ENCODE results near the gene SNTA1. TPM values are rescaled to one million over a fixed set of nuclear protein-coding genes. Genes with fewer than 3 reads are reported as not detected.
"Not testable (repeated sequence)": the region's sequence is repeated elsewhere in the genome, so short reads cannot be mapped to it uniquely, and the experiment has no call there.

The SNTA1 gene
- total RNA-seq, 1 experiment from 2014 or later, result 2.5 TPM

- DNase-seq (ENCODE audit: low read depth), result no peak
These were observed 22.1 kb upstream of the SNTA1 start for GRCh38 chr20:33465481-33466302.

GRCh38 chr20:33464759-33465158 is 21.2 kb upstream of the SNTA1 start:
- not testable (repeated sequence) for DNase-seq (ENCODE audit: low read depth)

DNA sequence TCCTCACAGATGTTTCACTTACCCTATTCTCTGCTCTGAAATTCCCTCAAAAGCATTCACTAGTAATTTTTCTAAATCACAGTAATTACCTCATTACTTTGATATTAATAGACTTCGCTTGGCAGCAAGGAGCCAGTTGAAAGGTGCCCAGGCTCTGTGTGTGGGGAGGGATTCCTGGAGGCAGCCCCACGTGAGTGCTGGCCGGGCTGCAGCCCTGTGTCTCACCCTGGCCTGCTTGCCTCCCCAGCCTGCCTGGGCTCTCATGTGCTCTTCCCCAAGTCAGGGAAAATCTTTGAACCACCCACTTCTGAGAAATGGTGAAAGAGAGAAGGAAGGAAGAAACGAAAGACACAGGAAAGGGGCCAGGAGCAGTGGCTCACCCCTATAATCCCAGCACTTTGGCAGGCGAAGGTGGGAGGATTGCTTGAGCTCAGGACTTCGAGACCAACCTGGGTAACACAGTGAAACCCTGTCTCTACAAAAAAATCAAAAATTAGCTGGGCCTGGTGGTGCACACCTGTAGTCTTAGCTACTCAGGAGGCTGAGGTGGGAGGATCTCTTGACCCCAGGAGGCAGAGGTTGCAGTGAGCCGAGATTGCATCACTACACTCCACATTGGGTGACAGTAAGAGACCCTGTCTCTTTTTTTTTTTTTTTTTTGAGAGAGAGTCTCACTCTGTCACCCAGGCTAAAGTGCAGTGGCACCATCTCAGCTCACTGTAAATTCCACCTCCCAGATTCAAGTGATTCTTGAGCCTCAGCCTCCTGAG is 20.0 kb upstream of the SNTA1 start:
- DNase-seq (ENCODE audit: low read depth), result no peak

DNA sequence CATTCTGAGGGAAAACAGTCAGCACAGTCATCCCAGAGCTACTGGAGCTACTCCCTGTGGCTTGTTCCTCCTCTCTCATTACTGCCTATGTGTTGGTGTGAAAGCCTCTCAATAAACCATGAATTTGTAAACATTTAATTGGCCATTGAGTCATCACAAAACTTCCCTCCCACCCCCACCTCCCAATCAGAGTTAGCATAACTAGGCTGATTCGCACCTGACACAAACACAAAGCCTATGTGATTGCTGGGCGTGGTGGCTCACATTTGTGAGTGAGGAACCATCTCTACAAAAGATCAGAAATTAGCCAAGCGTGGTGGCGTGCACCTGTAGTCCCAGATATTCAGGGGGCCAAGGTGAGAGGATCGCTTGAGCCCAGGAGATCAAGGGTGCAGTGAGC is 17.1 kb upstream of the SNTA1 start:
- DNase-seq (ENCODE audit: low read depth), result no peak

GRCh38 chr20:33459599-33459998 is 16.0 kb upstream of the SNTA1 start:
- DNase-seq (ENCODE audit: low read depth), result no peak

DNA sequence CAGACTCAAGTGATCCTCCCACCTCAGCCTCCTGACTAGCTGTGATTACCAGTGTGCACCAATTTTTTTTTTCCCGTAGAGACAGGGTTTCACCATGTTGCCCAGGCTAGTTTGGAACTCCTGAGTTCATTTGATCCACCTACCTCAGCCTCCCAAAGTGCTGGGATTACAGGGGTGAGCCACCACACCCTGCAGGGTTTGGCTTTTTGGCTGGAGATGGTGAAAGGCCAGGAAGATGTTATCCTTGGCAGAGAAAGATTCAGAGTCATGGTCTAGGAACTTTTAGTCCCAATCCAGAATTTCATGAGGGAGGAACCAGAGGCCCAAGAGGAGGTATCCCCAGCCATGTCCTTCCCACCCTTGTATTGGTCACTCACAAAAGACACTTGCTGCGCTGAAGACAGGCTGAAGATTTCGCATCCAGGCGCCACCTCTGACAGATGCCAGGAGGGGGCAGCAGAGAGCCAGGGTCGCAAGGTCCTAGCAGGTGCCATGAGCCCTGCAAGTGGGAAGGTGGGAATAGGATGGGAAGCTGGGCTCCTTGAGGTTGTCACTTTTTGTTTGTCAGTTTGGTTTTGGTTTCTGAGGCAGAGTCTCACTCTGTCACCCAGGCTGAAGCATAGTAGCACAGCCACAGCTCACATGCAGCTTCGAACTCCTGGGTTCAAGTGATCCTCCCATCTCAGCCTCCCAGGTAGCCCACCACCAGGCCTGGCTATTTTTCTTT is 13.5 kb upstream of the SNTA1 start:
- DNase-seq (ENCODE audit: low read depth), result peak; percentile 79

- DNase-seq (ENCODE audit: low read depth), result peak; percentile 37
These were observed 7.3 kb upstream of the SNTA1 start for GRCh38 chr20:33450867-33451266.

- DNase-seq (ENCODE audit: low read depth), result no peak
These were observed 2.5 kb upstream of the SNTA1 start for GRCh38 chr20:33445881-33446625.

- peak; percentile 14 for DNase-seq (ENCODE audit: low read depth)
These were observed 1.4 kb upstream of the SNTA1 start for GRCh38 chr20:33444797-33445560.

DNA sequence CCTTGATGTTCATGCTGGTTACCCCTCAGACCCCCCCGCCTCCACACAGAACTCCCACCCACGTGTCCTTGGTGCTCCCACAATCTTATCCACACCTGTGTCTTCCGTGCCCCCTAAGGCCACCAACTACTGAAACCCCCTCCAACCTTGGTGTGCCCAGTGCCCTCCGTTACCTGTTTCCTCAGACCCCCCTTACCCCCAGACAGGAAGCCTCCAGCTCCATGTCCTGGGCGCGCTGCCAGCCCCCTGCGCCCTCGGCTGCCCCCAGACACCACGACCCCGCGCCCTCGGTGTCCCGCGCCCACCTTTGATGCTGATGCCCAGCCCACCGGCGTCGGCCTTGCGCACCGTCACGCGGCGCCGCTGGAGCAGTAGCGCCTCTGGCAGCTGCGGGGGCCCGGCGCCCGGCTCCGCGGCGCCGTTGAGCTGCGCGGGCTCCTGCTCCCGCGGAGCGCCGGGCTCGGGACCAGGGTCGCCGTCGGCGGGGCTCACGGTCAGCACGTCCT is 504 bp downstream of the SNTA1 start:
- DNase-seq (ENCODE audit: low read depth), result peak; percentile 10

DNA sequence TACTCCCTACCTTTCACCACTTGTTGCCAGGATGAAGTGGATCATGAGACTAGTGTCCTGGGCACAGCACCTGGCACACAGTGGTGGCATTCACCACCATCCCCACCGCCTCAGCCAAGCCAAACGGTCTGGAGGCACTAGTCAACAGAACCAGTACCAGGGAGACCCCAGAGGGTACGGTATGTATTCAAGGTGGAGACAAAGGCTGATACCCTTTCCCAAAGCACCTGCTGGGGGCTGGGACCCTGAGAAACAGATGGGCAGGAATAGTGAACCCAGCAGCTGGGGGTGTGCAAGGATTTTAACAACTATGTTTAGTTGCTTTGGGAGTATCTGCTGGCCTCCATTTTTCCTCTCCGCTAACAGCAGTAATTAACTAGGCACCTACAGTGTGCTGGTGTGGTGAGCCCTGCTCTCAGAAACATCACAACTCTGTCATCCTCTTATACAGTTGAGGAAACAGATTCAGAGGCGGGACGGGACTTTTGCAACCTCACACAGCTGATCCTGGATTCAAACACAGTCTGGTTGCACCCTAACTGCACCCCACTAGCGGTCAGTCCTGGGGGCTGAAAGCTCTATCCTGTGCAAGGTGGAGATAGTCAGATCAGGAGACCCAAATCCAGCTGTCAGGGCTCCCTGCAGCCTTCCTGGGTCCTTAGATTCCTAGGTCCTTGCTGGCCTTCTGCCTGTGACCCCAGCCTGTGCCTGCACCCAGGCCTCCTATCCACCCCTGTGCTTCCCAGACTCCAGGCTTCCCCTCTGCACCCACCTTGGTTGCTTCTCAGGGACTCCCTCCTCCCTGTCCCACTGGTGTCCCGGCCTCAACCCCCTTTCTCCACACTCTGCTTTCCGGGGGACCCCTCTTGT is 1.2 kb downstream of the SNTA1 start:
- DNase-seq (ENCODE audit: low read depth), result no peak

DNA sequence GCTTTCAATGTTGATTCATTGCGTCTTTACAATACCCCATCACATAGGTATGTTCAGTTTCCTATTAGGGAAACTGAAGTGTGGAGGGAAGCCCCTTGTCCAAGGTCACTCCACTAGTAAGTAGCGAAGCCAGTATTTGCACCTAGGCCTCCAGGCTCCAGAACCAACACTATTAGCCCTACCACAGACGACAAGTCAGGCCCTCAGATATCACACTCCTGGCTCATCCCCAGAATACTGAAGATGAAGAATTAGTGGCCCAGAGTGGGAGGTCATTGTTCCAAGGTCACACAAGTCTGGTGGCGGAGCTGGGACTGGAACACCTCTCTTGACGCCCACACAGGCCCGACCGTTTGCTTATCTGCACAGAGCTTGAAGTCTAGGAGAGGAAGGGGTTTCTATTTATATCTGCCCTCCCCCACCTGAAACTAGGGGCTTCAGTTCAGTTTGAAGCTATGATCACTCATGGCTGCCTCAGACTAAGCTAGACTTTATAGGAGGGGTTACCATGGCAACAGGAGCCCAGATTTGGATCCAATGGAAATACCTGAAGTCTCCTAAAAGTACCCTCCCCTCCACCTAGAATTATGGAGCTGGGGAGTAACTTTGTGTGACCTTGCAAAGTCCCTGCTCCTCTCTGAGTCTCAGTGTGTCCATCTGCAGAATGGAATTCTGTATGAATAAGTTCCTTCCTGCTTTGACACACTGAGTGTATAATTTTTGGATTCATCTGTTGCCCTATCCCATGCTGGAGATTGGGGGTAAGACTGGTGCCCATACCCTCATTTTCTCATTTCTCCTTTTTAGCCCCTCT is 2.2 kb downstream of the SNTA1 start:
- DNase-seq (ENCODE audit: low read depth), result no peak

GRCh38 chr20:33440562-33440961 is 3.0 kb downstream of the SNTA1 start:
- not testable (repeated sequence) for DNase-seq (ENCODE audit: low read depth)

DNA sequence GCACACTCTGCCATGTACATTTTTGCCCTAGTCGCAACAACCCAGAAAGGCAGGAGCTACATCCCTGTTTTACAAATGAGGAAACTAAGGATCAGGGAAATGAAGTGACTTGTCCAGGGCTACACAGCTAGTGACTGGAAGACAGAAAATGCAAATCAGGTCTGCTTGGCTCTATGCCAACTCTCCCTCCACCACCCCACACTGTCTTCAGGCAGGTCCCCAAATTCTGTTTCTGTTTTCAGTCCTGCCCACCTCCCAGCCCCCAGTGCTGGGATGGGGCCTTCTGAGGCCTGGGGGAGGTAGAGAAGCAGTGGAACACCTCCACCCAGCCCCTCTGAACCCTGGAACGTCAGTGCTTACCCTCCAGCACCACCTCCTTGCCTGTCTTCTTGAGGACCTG is 5.1 kb downstream of the SNTA1 start:
- no peak for DNase-seq (ENCODE audit: low read depth)

DNA sequence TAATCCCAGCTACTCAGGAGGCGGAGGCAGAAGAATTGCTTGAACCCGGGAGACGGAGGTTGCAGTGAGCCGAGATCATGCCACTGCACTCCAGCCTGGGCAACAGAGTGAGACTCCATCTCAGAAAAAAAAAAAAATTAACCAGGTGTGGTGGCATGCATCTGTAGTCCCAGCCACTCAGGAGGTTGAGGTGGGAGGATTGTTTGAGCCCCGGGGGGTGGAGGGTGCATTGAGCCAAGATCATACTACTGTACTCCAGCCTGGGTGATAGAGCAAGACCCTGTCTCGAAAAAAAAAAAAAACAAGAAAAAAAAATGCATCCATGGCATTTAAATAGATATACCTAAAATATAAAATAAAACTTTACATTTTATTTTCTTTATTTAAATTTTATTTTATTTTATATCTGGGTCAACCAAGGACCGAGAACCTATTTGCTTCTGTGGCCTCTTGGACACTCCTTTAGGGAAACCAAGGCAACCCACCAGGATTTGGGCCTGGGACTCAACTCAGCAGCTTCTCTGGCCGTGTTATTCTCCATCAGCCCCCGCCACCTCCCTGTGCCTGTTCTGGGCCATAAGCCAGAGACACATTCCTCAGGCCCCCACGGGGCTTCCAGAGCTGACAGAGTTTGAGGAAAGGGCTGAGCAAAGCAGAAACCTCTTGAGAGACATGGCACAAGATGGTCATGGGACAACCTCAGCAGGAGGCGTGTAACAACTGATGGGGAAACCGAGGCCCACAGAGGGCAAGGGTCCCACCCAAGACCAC is 6.2 kb downstream of the SNTA1 start:
- peak; percentile 31 for DNase-seq (ENCODE audit: low read depth)

- no peak for DNase-seq (ENCODE audit: low read depth)
These were observed 9.1 kb downstream of the SNTA1 start for GRCh38 chr20:33434434-33434833.

DNA sequence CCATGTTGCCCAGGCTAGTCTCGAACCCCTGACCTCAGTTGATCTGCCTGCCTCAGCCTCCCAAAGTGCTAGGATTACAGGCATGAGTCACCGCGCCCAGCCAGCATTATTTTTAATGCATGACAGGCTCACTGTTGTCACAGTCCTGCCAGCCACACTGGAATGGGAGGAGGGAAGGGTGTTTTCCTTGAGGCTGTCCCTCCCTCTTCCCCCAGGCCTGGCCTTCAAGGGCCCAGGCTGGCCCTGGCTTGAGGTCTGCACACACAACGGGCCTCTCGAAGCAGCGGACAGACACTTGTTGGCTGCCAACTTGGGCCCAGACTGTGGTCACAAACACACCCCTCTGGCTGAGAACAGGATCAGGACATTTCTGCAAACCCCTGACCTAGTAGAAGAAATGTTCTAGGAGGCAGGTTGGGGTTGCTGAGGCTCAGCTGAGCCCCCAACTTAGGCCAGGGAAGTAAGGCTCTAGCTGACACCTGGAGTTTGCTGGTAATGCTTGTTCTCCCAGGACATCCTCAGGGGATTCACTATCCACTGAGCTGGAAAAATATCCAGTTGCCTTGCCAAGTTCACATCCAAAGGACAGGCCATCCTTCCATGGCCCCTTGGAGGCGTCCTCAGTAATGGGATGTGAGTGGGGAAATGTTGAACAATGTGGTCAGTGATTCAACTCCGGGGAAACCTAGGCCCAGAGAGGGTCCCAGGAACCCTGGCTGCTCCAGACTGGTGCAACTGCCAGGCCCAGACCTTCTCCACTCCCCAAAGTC is 9.9 kb downstream of the SNTA1 start:
- DNase-seq (ENCODE audit: low read depth), result peak; percentile 23
